ENCODE measurements around the gene MYO9A. TPM values are rescaled to one million over a fixed set of nuclear protein-coding genes. Genes with fewer than 3 reads are reported as not detected.

MYO9A gene
- total RNA-seq, 2 donors from 2014 or later: 12.9 to 27.8 TPM

GRCh38 chr15:71925145-71925544, 192.8 kb downstream of the MYO9A start:
- no peaks in the 10 kb centered on the region for H3K27me3 ChIP-seq
- H3K4me1 ChIP-seq: no peaks in the 10 kb centered on the region
- H3K36me3 ChIP-seq (replicated peaks in 1 of 2; ENCODE audit: insufficient read depth in 1 of 2, low read depth in 2 of 2): no peaks in the 10 kb centered on the region
- no peak for TF ChIP-seq CTCF (IDR thresholded peaks at IDR 0.05)
- no peak for DNase-seq
- intact Hi-C loops (cut with DNase I): no loop called here
- WGBS, 2 donors: 86 to 89% methylated on average over 10 of the region's 10 CpGs
- no peaks in the 10 kb centered on the region for H3K9me3 ChIP-seq
- no peak overlapping the region for H3K4me3 ChIP-seq
- ATAC-seq: no peak
- no peak overlapping the region for H3K27ac ChIP-seq

- Histone ChIP-seq H3K36me3 (replicated peaks in 1 of 2; ENCODE audit: insufficient read depth in 1 of 2, low read depth in 2 of 2) (no peaks in the 10 kb centered on the region), H3K4me3 (no peak overlapping the region), H3K27me3 (no peaks in the 10 kb centered on the region), H3K27ac (no peak overlapping the region), H3K9me3 (no peaks in the 10 kb centered on the region), H3K4me1 (no peaks in the 10 kb centered on the region)
- TF ChIP-seq CTCF (IDR thresholded peaks at IDR 0.05) (no peak), POLR2A (IDR thresholded peaks at IDR 0.05) (no peak)
- WGBS, 2 donors: 87 to 89% methylated on average over 3 of the region's 3 CpGs
- DNase-seq: no peak
- ATAC-seq: no peak
- intact Hi-C loops (cut with DNase I): no loop called here
Measured at GRCh38 chr15:71921191-71921590, 196.8 kb downstream of the MYO9A start.

- WGBS, 2 donors: 92 to 98% methylated on average over 6 of the region's 6 CpGs
- Histone ChIP-seq H3K4me3 (no peak overlapping the region), H3K36me3 (replicated peaks in 1 of 2; ENCODE audit: insufficient read depth in 1 of 2, low read depth in 2 of 2) (no peaks in the 10 kb centered on the region), H3K27ac (no peak overlapping the region), H3K4me1 (no peaks in the 10 kb centered on the region), H3K9me3 (no peaks in the 10 kb centered on the region), H3K27me3 (no peaks in the 10 kb centered on the region)
- intact Hi-C loops (cut with DNase I): no loop called here
- TF ChIP-seq CTCF (IDR thresholded peaks at IDR 0.05) (no peak), POLR2A (IDR thresholded peaks at IDR 0.05) (no peak)
- ATAC-seq (no peak), DNase-seq (no peak)
Measured at GRCh38 chr15:71920573-71920972, 197.4 kb downstream of the MYO9A start.

GRCh38 chr15:71916834-71917233, 201.1 kb downstream of the MYO9A start:
- no peaks in the 10 kb centered on the region for H3K9me3 ChIP-seq
- no peak overlapping the region for H3K27ac ChIP-seq
- no peaks in the 10 kb centered on the region for H3K4me1 ChIP-seq
- ATAC-seq (no peak), DNase-seq (no peak)
- no peaks in the 10 kb centered on the region for H3K27me3 ChIP-seq
- no peaks in the 10 kb centered on the region for H3K36me3 ChIP-seq (replicated peaks in 1 of 2; ENCODE audit: insufficient read depth in 1 of 2, low read depth in 2 of 2)
- 83 to 84% methylated on average over 3 of the region's 3 CpGs for WGBS, 2 donors
- TF ChIP-seq POLR2A (IDR thresholded peaks at IDR 0.05): no peak
- no peak for TF ChIP-seq CTCF (IDR thresholded peaks at IDR 0.05)
- intact Hi-C loops (cut with DNase I): no loop called here
- H3K4me3 ChIP-seq: no peak overlapping the region

GRCh38 chr15:71914092-71914491, 203.9 kb downstream of the MYO9A start:
- Histone ChIP-seq H3K9me3 (no peaks in the 10 kb centered on the region), H3K4me1 (no peaks in the 10 kb centered on the region), H3K27ac (no peak overlapping the region), H3K36me3 (replicated peaks in 1 of 2; ENCODE audit: insufficient read depth in 1 of 2, low read depth in 2 of 2) (no peaks in the 10 kb centered on the region), H3K27me3 (no peaks in the 10 kb centered on the region), H3K4me3 (no peak overlapping the region)
- no peak for TF ChIP-seq CTCF (IDR thresholded peaks at IDR 0.05)
- TF ChIP-seq POLR2A (IDR thresholded peaks at IDR 0.05): no peak
- no peak for DNase-seq
- no peak for ATAC-seq
- intact Hi-C loops (cut with DNase I): no loop called here
- 96 to 97% methylated on average over 3 of the region's 3 CpGs for WGBS, 2 donors

Data from body of pancreas (tissue), 4 donors.